ENCODE measurements around the gene TRPC4.
A peak's percentile ranks its signal among the peaks of the same experiment; 100 is the strongest.

The TRPC4 gene

DNA sequence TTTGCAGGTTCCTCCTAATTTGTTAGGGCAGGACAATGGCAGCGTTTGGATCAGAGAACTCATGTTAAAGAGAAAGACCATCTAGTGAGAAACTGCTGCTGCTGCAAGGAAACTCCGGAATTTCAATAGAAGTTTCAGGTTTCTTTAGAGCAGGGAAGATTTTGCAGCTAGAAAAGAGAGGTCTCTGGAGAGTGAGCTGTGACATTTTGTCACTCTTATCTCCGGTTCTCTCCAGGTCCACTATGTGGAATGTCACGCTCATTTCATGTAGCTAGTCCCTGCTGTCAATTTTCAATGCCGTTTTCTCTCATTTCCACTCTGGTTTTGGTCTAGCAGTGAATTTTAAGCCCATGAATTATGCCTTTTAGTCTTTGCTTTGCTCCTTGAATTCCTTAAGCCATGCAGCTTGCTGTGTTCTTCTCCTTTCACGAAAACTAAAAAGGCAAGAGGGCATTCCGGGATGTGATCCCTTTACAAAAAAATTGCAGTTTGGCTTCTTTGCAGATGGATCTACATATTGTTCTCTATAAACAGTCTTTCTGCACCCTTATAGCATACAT, 224.3 kb downstream of the TRPC4 start:
- TF ChIP-seq, protein P1, sequence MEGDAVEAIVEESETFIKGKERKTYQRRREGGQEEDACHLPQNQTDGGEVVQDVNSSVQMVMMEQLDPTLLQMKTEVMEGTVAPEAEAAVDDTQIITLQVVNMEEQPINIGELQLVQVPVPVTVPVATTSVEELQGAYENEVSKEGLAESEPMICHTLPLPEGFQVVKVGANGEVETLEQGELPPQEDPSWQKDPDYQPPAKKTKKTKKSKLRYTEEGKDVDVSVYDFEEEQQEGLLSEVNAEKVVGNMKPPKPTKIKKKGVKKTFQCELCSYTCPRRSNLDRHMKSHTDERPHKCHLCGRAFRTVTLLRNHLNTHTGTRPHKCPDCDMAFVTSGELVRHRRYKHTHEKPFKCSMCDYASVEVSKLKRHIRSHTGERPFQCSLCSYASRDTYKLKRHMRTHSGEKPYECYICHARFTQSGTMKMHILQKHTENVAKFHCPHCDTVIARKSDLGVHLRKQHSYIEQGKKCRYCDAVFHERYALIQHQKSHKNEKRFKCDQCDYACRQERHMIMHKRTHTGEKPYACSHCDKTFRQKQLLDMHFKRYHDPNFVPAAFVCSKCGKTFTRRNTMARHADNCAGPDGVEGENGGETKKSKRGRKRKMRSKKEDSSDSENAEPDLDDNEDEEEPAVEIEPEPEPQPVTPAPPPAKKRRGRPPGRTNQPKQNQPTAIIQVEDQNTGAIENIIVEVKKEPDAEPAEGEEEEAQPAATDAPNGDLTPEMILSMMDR (IDR thresholded peaks at IDR 0.05; ENCODE audit: low read depth, low read length), result no peak
- no peak for DNase-seq (ENCODE audit: low read depth, low spot score)
- in situ Hi-C loops (cut with HindIII; ENCODE audit: low sequenced_read_pairs), result no loop called here

DNA sequence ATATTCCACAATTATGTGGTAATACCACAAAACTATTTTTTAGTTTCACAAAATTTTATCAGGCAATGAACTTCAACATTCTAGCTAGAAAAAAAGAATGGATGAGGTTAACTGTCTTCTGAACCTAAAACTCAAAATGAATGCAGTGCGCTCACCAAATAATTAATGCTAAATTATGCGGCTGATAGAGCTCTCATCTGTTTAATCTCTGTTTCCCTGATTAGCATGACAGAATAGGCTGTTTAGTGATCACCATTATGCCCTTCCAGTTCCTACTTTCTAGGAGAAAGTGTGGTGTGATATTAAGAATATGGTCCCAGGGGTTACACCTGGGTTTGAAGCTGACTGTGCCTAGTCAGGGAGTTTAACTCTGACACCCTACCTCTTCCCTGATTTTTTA, 228.2 kb downstream of the TRPC4 start:
- H3K4me3 ChIP-seq (ENCODE audit: low read depth, low read length), result no peak overlapping the region
- in situ Hi-C loops (cut with HindIII; ENCODE audit: low sequenced_read_pairs), result no loop called here
- TF ChIP-seq, protein P1 (IDR thresholded peaks at IDR 0.05; ENCODE audit: low read depth, low read length), result no peak
- DNase-seq (ENCODE audit: low read depth, low spot score), result no peak

More for the DNA sequence above, 224.3 kb downstream of the TRPC4 start:
- H3K4me3 ChIP-seq (ENCODE audit: low read depth, low read length), result no peak overlapping the region

DNA sequence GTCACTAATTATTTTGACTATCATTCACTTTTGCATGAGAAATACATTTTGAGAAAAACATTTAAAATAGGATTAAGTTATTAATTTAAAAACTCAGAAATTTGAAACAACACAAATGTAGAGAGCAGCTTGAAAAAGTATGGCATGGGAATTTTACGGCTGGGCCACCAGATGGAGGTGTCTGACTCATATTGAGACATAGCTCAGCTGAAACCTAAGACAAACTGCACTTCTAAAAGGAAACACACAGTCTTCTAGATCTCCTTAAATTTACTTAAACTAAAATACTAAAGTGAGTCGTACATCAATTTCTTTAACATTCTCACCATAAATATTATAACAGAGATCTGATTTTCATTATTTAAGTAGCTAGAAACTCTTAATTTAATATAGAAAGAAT, 229.1 kb downstream of the TRPC4 start:
- TF ChIP-seq, protein P1 (IDR thresholded peaks at IDR 0.05; ENCODE audit: low read depth, low read length), result peak; percentile 68
- no peak overlapping the region for H3K4me3 ChIP-seq (ENCODE audit: low read depth, low read length)
- in situ Hi-C loops (cut with HindIII; ENCODE audit: low sequenced_read_pairs), result no loop called here
- DNase-seq (ENCODE audit: low read depth, low spot score), result peak; percentile 80

DNA sequence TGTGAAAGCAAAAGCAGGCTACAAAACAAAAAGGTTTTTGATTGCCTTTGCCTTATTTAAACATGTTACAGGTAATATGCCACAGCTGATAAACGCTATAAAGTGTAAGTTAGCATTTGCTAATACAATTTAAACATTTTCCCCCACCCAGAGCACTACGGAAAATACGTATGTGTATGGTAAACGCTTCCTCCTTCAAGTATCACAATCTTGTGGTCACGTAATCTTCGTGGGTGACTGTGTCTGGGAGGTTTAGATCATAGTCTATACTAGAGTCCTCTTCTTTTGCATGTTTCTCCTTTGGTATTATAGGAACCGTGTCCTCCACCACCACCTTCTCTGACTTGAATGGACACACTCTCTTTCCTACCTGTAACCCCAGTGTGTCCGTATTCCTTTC, 232.9 kb downstream of the TRPC4 start:
- TF ChIP-seq, protein P1 (IDR thresholded peaks at IDR 0.05; ENCODE audit: low read depth, low read length), result no peak
- H3K4me3 ChIP-seq (ENCODE audit: low read depth, low read length), result no peak overlapping the region
- no peak for DNase-seq (ENCODE audit: low read depth, low spot score)
- in situ Hi-C loops (cut with HindIII; ENCODE audit: low sequenced_read_pairs), result no loop called here

DNA sequence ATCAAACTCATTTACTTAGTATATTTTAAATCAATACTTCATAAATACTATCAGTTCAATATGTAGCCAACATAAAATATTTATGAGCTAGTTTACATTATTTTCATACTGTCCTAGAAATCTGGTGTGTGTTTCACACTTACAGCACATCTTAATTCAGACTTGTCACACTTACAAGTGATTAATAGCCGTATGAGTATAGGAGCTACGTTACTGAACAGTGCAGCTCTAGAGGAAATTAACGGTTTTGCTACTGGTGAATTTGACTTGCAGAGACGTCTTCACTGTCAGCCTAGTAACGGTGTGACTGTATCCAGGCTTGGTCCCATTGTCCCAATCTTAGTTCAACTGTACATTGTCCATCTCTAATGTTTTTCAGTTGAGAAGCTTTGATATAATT, 237.3 kb downstream of the TRPC4 start:
- DNase-seq (ENCODE audit: low read depth, low spot score), result no peak
- TF ChIP-seq, protein P1 (IDR thresholded peaks at IDR 0.05; ENCODE audit: low read depth, low read length), result no peak
- in situ Hi-C loops (cut with HindIII; ENCODE audit: low sequenced_read_pairs), result no loop called here

DNA sequence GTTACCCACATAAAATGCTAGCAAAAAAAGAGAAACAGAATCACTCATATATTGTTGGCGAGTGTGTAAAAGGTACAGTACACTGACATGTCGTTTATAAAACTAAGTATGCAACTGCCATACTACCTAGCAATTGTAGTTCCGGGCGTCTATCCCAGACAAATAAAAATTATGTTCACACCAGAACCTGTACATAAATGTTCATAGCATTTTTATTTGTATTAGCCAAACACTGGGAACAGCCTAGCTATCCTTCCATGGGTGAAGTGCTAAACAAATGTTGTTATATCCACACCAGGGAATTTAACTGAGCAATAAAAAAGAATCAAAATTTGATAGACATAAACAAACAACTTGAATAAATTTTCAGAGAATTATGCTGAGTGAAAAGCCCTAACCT, 242.1 kb downstream of the TRPC4 start:
- TF ChIP-seq, protein P1 (IDR thresholded peaks at IDR 0.05; ENCODE audit: low read depth, low read length), result no peak
- no peak for DNase-seq (ENCODE audit: low read depth, low spot score)
- H3K4me3 ChIP-seq (ENCODE audit: low read depth, low read length), result no peak overlapping the region
- in situ Hi-C loops (cut with HindIII; ENCODE audit: low sequenced_read_pairs), result no loop called here

More for the DNA sequence above, 237.3 kb downstream of the TRPC4 start:
- H3K4me3 ChIP-seq (ENCODE audit: low read depth, low read length), result no peak overlapping the region

Measured in astrocyte of the spinal cord (primary cell).